ENCODE results near the gene NSUN3.
"Not testable (repeated sequence)": the region's sequence is repeated elsewhere in the genome, so short reads cannot be mapped to it uniquely, and the experiment has no call there.

Gene NSUN3

DNA sequence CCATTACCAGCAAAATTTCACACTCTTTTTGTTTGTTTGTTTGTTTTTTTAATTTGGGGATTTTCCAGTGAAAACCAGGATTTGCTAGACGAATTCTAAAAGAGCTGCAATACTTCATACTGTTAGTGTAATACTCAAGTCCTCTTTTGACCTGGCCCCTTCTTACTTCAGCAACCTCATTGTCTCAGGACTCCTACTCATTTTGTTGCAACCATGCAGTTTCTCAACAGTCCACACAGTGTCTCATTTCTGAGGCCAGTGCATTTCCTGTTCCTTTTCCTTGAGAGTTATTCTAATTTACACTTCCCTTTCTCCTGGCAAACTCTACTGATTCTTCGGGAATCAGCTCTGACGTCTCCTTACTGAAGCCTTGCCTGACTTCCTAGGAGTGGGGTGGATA, 35.6 kb downstream of the NSUN3 start:
- TF ChIP-seq, protein P1, sequence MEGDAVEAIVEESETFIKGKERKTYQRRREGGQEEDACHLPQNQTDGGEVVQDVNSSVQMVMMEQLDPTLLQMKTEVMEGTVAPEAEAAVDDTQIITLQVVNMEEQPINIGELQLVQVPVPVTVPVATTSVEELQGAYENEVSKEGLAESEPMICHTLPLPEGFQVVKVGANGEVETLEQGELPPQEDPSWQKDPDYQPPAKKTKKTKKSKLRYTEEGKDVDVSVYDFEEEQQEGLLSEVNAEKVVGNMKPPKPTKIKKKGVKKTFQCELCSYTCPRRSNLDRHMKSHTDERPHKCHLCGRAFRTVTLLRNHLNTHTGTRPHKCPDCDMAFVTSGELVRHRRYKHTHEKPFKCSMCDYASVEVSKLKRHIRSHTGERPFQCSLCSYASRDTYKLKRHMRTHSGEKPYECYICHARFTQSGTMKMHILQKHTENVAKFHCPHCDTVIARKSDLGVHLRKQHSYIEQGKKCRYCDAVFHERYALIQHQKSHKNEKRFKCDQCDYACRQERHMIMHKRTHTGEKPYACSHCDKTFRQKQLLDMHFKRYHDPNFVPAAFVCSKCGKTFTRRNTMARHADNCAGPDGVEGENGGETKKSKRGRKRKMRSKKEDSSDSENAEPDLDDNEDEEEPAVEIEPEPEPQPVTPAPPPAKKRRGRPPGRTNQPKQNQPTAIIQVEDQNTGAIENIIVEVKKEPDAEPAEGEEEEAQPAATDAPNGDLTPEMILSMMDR (conservative IDR thresholded peaks at IDR 0.05; ENCODE audit: low read depth), result no peak
- ChIA-PET POLR2A (ENCODE audit: low non-redundant PET) (no interaction called here), CTCF (no interaction called here)
- no peak overlapping the region for H3K27ac ChIP-seq
- no peak for DNase-seq (ENCODE audit: low spot score)

DNA sequence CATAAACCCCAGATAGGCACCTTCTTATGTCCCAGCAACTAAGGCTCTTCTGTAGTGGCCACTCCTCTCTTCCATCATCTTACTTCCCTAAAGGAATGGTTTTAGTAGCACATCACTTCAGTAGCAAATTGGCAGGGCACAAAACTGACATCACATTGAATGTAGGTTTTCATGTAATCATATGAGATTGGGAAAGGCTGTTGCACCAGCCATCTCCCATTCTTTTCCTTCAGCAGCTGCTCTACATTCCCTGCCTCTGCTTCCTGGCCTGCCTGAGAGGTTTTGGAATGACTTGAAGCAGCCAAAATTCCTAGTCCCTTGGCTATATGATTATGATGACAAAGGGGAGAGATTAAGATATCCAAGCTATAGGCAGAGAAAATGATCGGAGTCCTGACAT, 36.5 kb downstream of the NSUN3 start:
- POLR2A ChIA-PET (ENCODE audit: low non-redundant PET), result no interaction called here
- TF ChIP-seq, protein P1 (conservative IDR thresholded peaks at IDR 0.05; ENCODE audit: low read depth), result no peak
- CTCF ChIA-PET, result no interaction called here
- H3K27ac ChIP-seq, result no peak overlapping the region
- DNase-seq (ENCODE audit: low spot score), result no peak

DNA sequence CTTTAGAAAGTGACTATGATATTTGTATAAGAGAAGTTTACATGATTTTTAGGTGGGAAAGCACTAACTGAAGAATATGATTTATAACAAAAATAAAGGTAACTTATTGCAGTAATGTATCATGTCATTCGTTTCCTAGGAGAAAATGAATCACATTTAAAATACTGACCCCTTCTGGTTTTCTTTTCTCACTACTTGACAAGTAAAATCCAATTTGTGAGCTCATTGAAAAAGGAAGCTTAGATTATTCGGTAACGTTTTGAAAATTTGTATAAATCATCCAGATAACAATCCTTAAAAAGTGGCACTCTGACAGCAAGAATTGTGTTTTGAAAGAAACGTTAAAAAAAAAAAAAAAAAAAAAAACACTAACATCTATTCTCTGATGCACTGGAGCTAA, 39.0 kb downstream of the NSUN3 start:
- H3K27ac ChIP-seq, result no peak overlapping the region
- ChIA-PET CTCF (interaction anchor here (0.7 kb wide), 1 partner anchor 1634 kb away, joined by 5 read pairs; no protein-coding TSS in a partner anchor), POLR2A (ENCODE audit: low non-redundant PET) (no interaction called here)
- no peak for DNase-seq (ENCODE audit: low spot score)
- TF ChIP-seq, protein P1 (conservative IDR thresholded peaks at IDR 0.05; ENCODE audit: low read depth), result no peak

- POLR2A ChIA-PET (ENCODE audit: low non-redundant PET), result no interaction called here
- TF ChIP-seq, protein P1 (conservative IDR thresholded peaks at IDR 0.05; ENCODE audit: low read depth), result no peak
- CTCF ChIA-PET, result no interaction called here
- no peak overlapping the region for H3K27ac ChIP-seq
- no peak for DNase-seq (ENCODE audit: low spot score)
Observed at GRCh38 chr3:94106268-94106667, 43.4 kb downstream of the NSUN3 start.

DNA sequence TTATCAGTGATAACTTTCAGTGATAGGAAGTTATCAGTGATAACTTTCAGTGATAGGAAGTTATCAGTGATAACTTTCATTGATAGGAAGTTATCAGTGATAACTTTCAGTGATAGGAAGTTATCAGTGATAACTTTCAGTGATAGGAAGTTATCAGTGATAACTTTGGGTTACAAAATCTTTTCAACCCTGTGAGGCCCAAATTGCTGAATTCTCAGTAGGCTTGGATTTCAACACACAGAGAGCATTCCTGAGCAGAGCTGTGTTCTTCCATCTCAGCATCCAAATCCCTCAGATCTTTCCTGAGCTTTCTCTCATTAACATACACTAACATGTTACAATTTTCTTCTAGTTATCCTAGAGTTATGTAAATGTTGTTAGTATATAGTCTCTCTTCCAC, 47.4 kb downstream of the NSUN3 start:
- H3K27ac ChIP-seq; POLR2A ChIA-PET (ENCODE audit: low non-redundant PET); DNase-seq (ENCODE audit: low spot score); CTCF ChIA-PET: not testable (repeated sequence)

DNA sequence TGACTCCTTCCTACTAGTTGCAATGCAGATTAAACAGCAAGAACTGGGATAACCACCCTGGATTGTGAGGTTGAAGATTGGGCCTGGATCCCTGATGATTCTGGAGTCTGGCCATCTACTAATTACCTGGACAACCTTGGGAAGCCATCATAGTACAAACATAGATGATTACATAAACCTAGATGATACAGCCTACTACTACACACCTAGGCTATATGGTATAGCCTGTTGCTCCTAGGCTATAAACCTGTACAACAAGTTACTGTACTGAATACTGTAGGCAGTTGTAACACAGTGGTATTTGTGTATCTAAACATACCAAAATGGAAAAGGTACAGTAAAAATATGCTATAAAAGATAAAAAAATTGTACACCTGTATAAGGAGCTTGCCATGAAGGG, 48.0 kb downstream of the NSUN3 start:
- no peak overlapping the region for H3K27ac ChIP-seq
- POLR2A ChIA-PET (ENCODE audit: low non-redundant PET), result no interaction called here
- CTCF ChIA-PET, result no interaction called here
- TF ChIP-seq, protein P1 (conservative IDR thresholded peaks at IDR 0.05; ENCODE audit: low read depth), result no peak
- no peak for DNase-seq (ENCODE audit: low spot score)

GRCh38 chr3:94114666-94115065, 51.8 kb downstream of the NSUN3 start:
- POLR2A ChIA-PET (ENCODE audit: low non-redundant PET), result no interaction called here
- no peak for DNase-seq (ENCODE audit: low spot score)
- CTCF ChIA-PET, result interaction anchor here (0.5 to 0.6 kb wide), 2 partner anchors 51 to 177 kb away, joined by 3 to 4 read pairs; no protein-coding TSS in a partner anchor
- TF ChIP-seq, protein P1 (conservative IDR thresholded peaks at IDR 0.05; ENCODE audit: low read depth), result no peak
- H3K27ac ChIP-seq, result no peak overlapping the region
